GM18499 (cell line): ENCODE data around the gene PAPSS1.
"Not testable (repeated sequence)": the region's sequence is repeated elsewhere in the genome, so short reads cannot be mapped to it uniquely, and the experiment has no call there.

Source experiments
- ATAC-seq: cut with Tn5 transposase; IDR thresholded peaks from one replicate; pipeline ENCODE4 v1.9.1; 2021; ENCODE audit warnings: moderate number of reproducible peaks; ENCODE audit not compliant: insufficient read depth, unreplicated experiment

PAPSS1 gene

DNA sequence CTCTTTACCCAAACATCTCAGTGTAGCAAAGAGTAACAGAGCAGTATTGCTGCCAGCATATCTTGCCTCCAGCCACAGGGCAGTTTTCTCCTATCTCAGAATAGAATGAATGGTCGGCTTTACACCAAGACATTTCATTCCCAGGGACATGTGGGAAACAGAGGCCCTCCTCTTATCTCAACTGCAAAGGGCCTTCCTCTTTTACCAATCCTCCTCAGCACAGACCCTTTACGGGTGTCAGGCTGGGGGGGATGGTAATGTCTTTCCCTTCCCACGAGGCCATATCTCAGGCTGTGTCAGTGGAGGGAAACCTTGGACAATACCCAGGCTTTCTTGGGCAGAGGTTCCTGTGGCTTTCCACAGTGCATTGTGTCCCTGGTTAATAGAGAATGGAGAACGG, 9.0 kb upstream of the PAPSS1 start:
- not testable (repeated sequence) for ATAC-seq

GRCh38 chr4:107726131-107726925, 6.3 kb upstream of the PAPSS1 start:
- not testable (repeated sequence) for ATAC-seq

DNA sequence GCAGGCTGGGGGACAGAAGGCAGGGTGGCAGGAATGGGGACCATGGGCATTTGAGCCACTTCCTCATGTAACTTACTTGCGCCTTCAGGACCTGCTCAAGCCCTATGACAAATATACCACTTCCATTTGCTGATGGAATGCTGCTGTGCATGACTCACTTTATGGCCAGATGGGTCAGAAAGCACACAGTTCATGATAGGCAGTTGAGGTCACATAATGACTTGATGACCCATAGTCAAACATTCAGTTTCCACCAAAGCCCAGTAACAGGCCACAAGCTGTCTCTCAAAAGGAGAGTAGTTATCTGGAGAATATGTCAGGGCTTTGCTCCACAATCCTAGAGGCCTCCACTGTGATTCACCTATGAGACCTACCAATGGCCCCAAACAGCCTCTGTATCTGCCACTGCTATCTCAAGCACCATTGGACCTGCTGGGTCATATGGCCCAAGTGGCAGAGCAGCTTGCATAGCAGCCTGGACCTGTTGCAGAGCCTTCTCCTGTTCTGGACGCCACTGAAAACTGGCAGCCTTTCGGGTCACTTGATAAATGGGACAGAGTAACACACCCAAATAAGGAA, 5.3 kb upstream of the PAPSS1 start:
- ATAC-seq: no peak

GRCh38 chr4:107723331-107723730, 3.3 kb upstream of the PAPSS1 start:
- ATAC-seq: not testable (repeated sequence)

- no peak for ATAC-seq
Measured at GRCh38 chr4:107721436-107722100, 1.5 kb upstream of the PAPSS1 start.

DNA sequence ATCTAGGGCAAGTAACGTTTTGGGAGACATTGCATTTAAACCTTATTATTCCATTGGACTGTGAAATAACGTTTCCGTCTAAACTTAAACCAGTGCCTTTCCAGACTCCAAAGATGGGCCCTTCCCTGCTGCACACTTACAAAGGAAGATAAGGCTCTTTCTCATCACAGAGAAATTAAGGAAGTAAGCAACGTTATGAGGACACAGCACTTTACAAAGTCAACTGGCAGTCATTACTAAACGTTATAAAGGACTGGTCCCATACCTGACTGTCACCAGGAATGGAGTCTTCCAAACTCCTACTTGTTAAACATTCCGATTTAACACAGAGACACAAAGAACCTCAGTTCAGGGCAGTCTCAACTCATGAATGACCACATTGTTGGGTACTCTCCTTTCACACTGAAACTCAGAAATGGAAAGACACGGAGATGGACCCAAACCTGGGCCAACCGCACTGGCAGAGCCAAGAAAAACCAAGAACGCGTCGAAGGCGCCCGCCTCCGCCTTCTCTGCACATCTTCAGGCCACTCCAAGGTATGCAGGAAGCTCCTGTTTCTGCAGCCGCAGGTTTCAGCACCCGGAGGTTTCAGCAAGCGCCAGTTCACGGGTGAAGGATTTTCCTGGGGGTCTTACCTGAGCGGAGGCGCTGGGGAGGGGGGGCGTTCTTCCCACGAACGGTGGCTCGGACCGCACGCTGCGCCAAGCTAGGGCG, 670 bp downstream of the PAPSS1 start:
- no peak for ATAC-seq

DNA sequence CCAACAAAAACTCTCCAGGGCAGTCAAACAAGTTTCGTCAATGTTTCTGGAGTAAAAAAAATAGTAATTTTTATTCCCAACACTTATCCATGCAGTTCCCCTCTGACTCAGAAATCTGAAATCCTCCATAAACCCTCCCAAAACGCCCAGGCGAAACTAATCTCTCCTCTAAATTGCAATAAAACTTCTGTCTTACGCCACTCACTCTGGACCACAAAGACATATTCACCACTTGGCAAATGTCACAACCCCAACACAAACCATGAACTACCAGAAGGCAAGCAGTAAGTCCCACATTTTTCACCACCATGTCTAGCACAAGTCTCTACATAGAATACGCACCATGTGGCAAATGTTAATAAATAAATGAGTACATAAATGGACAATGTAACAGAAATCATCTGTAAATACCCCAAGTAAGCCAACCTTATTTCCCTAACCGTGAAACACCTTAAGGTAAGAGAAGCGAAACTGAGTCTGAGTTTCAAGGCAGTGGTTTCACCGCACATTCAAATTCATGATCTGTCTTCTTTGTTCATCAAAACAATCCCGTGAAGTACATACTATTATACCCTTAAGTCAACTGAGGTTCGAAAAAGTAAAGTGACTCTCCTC, 1.6 kb downstream of the PAPSS1 start:
- peak; percentile 29 for ATAC-seq

GRCh38 chr4:107714256-107714655, 5.8 kb downstream of the PAPSS1 start:
- no peak for ATAC-seq

DNA sequence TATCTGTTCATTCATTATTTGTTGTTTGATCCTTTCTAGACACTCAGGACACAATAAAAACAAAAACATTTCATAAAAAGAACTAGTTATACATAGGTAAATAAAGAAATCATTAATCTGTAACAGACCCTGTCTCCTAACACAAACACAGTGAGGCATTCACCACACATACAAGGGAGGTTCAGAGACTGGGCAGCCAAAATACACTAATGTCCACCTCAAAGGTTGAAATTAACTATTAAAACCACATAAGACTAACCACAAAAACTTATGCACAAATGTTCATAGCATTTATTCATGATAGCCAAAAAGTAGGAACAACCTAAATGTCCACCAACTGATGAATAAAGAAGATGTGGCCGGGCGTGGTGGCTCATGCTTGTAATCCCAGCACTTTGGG, 7.8 kb downstream of the PAPSS1 start:
- no peak for ATAC-seq

DNA sequence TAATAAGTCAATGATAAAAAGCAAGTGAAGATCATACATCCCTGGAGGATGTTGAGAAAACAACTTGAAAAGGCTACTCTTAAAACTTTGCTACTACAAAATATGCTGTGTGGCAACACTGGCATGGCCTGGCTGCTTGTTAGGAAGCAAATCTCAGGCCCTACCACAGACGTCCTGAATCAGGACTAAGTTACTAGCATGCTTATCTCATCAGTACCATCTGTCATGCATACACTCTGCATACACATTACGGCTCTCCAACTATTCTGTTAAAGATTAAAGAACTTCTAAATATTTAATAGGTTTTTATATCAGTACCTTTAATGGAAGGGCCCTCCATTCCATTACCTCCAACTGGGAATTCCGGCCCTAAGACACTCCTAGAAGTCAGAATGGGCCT, 8.2 kb downstream of the PAPSS1 start:
- ATAC-seq: no peak

GRCh38 chr4:107710493-107711459, 9.3 kb downstream of the PAPSS1 start:
- no peak for ATAC-seq

DNA sequence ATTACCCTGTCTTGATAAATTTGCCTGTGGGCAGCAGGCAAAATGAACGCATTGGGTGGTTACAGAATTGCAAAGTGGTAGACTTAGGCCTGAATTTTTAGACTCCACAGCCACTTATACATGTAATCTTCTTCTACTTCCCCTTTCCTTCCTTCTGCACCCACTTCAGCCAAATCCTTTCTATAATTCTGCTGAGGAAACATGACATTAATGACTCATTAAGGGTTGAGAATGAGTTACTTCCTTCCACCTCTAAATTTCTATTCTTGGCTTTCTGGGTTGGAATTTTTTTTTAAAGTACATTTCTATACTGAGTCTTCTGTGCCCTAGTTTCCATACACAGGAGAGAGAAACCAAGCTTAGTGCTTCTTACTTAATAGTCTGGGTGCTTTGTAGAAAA, 10.1 kb downstream of the PAPSS1 start:
- no peak for ATAC-seq

GRCh38 chr4:107708225-107708624, 11.8 kb downstream of the PAPSS1 start:
- ATAC-seq: no peak

GRCh38 chr4:107705742-107706556, 14.1 kb downstream of the PAPSS1 start:
- no peak for ATAC-seq

DNA sequence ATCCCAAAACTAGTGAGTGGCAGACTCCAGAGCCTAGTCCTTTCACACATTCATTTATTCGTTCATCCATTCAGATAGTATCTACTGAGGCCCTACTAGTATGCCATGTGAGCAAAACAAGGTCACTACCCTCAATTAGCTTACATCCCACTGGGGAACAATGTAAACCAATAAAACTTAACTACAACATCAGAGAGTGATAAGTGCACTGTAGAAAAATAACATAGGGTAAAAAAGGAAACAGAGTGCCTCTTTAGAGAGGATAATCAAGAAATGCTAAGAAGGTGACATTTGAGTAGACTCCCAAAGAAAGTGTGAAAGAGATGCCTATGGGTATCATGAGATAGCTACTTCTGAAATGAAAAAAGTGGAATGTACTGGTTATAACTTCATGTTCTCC, 18.5 kb downstream of the PAPSS1 start:
- ATAC-seq: no peak

DNA sequence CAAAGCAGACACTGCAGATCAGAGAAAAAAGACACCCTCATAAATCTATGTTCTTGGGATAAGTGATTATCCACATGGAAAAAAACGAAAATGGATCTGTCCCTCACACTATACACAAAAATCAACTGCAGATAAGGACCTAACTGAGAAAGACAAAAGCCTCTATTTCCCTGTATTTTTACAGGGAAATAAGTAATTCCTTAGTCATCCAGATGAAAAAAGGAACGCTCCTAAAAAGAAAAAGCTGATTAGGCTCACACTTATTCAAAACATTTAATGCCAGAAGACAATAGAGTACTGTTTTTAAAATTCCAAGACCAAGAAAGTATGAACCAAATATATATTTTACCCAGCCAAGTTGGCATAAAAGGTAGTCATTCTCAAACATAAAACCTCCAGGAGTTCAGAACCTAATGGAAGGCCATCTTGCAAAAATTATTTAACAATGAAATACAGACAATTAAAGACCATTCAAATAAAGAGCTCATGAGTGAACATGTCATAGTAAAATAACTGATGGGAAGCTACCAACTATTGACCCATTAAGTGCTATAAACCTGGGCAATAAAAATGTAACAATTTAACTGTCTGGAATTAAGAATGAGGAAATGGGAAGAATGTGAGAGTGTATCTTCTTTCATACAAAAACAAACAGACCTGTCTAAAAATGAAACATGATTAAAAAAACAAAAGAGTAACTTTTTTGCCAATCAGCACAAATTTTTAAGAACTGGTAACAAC, 20.4 kb downstream of the PAPSS1 start:
- no peak for ATAC-seq

DNA sequence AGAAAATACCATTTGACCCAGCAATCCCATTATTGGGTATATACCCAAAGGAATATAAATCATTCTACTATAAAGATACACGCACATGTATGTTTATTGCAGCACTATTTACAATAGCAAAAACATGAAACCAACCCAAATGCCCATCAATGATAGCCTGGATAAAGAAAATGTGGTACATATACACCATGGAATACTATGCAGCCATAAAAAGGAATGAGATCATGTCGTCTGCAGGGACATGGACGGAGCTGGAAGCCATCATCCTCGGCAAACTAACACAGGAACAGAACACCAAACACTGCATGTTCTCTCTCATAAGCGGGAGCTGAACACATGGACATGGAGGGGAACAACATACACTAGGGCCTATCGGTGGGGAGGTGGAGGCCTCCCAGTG, 23.8 kb downstream of the PAPSS1 start:
- ATAC-seq: not testable (repeated sequence)

DNA sequence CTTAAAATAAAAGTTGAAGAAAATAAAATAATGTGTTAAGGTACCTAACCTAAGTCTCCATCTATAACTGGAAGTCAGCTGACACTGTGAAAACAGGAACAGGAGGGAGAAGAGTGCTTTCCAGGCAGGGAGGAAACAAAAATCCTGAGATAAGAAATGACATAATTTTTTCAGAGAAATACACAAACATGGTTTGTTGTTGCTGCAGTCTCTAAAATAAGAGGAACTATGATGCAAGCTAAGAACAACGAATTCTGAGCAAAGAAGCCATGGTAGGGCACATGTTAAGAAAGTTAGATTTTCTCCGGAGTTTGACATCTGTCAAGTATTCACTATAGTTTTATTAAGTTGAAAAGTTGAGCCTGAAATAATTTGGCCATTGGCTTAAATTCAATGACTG, 26.9 kb downstream of the PAPSS1 start:
- no peak for ATAC-seq
